Posterior vena cava (tissue), 2 donors: ENCODE data around the gene TRIM38. TPM values are rescaled to one million over a fixed set of nuclear protein-coding genes. Genes with fewer than 3 reads are reported as not detected.
A peak's percentile ranks its signal among the peaks of the same experiment; 100 is the strongest.

ENCODE experiments used
- DNase-seq: peaks from one replicate; pipeline ENCODE4 v3.0.0-alpha.2; 2020; ENCODE audit warnings: low spot score
- intact Hi-C, 2 donors: fragments of 100-400 bp; cut with DNase I; formaldehyde crosslinking; loops; one replicate each; pipeline versions ENCODE4 v1.14.1 to v1.14.2; 2022 to 2023
- total RNA-seq, 2 donors: library from RNA; stranded (reverse); fragmentation: NEBNext Ultra II Directional; extraction: Animal tissue kit (Norgen Biotek cat#: 25700); gene quantifications; one replicate each; pipeline ENCODE4 v1.2.1, GENCODE V29; 2021
- donor health status: DM: yes; HTN: yes; CAD: no.
- donor health status: DM: yes; HTN: yes; CAD: no.

TRIM38 gene
- total RNA-seq, 2 donors from 2014 or later, result 13.7 to 13.8 TPM

DNA sequence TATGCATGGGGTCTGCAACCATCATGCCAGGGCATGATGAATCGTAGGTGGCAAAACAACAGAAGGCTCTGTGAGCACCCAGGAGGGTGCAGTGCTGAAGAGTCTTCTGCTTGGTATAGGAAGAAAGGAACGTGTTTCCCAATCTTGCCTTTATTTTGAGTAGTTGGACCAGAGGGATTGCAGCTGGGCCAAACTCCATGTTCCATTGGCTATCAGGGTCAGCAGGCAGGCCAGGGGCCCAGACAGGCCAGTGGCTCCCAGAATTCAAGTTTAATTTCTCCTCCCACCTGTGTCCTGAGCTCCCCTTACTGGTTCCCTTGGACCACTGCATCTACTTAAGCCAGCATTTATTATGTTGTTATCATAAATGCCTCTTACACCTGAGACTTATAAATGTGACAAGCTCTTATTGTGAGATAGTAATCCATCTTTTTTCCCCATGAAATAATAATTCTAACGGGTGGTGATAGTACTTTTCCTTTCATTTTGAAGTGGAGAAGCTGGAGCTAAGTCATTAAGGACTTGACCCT lies 918 bp upstream of the TRIM38 start:
- intact Hi-C loops, result no loop called here
- no peak for DNase-seq

DNA sequence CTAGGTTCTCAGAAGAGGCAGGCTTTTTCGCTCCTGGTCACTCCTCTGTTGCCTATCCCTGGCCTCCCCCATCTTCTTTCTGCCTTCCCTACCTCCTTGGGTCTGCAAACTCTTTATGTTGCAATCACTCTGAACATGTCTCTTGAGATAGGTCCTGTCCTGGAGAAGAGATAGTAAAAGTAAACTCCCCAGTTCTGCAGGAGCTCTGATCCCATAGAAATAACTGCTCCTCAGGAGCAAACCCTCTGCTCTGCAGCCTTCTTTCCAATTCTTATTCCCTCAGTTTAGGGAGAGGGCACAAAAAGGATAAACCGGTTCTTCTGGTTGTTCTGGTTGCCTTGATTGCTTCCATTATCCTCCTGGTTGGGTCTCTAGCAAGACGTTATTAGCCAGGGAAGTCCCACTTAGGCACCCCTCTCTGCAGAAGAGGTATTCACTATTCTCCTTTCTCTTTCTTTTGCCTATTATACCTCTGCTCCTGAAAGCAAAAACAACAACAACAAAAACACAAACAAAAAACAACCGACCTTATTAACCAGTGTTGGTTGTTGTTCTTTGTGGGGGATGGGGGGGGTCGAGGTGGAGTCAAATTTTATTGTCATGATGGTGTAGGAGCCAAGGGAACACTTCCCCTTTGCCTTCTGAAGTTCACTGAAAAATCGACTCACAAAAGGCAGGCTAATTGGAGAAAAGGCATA lies 973 bp downstream of the TRIM38 start:
- intact Hi-C loops, result no loop called here
- DNase-seq, result no peak

DNA sequence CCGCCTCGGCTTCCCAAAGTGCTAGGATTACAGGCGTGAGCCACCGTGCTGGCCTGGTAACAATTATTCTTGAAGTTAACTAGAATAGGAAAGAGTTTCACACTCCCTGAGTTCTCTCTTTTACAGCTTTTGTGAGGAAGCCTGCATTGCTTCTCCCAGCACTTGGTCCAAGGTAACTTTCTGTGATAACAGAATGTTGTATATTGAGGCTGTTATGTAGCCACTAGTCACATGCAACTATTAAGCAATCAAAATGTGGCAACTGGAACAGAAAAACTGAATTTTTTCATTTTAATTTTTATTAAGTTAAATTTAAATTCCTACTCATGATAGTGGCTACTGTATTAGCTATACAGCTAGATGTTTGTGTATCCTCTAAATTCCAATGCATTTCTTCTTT lies 2.5 kb downstream of the TRIM38 start:
- DNase-seq, result no peak
- intact Hi-C loops, result no loop called here

GRCh38 chr6:25966711-25967110 lies 4.1 kb downstream of the TRIM38 start:
- DNase-seq, result no peak
- intact Hi-C loops, result no loop called here

GRCh38 chr6:25968769-25969168 lies 6.2 kb downstream of the TRIM38 start:
- no peak for DNase-seq
- intact Hi-C loops, result no loop called here

GRCh38 chr6:25971187-25971821 lies 8.7 kb downstream of the TRIM38 start:
- intact Hi-C loops, result no loop called here
- DNase-seq, result no peak

DNA sequence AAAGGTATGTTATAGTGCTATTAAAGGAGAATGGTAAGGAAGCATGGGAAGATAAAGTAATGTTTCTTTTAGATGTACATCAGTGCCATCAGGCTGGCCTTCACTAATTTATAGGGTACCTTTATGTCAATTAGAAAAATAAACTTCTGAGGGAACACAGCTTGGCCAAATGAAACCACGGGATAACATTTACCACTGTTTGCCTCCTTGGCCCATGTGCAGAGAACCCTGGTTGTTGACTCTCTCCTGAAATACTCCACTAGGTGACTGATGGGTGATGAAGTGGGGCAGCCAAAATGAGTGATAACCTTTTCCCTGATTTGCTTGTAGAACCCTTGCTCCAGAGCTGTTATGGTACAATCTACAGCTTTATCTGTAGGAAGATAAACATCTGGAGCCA lies 9.5 kb downstream of the TRIM38 start:
- no peak for DNase-seq
- intact Hi-C loops, result no loop called here

DNA sequence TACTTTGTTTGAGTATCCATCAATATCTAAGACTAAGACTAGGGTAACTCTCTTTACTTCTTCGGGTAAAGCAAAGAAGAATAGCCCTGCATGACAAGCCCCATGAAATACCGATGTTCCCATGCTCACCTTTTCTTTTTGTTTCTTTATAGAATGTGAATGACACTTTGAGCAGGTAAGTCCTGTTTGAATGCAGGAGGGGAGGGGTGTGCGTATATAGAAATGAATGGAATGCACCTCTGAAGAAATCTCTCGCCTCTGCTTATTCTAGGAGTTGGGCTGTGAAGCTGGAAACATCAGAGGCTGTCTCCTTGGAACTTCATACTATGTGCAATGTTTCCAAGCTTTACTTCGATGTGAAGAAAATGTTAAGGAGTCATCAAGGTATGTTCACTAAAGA lies 10.3 kb downstream of the TRIM38 start:
- intact Hi-C loops, result no loop called here

GRCh38 chr6:25973923-25974555 lies 11.4 kb downstream of the TRIM38 start:
- intact Hi-C loops, result no loop called here
- no peak for DNase-seq

More for the DNA sequence above, 10.3 kb downstream of the TRIM38 start:
- DNase-seq, result no peak

GRCh38 chr6:25975923-25976560 lies 13.4 kb downstream of the TRIM38 start:
- DNase-seq, result no peak
- intact Hi-C loops, result no loop called here

GRCh38 chr6:25980935-25981334 lies 18.3 kb downstream of the TRIM38 start:
- no peak for DNase-seq

DNA sequence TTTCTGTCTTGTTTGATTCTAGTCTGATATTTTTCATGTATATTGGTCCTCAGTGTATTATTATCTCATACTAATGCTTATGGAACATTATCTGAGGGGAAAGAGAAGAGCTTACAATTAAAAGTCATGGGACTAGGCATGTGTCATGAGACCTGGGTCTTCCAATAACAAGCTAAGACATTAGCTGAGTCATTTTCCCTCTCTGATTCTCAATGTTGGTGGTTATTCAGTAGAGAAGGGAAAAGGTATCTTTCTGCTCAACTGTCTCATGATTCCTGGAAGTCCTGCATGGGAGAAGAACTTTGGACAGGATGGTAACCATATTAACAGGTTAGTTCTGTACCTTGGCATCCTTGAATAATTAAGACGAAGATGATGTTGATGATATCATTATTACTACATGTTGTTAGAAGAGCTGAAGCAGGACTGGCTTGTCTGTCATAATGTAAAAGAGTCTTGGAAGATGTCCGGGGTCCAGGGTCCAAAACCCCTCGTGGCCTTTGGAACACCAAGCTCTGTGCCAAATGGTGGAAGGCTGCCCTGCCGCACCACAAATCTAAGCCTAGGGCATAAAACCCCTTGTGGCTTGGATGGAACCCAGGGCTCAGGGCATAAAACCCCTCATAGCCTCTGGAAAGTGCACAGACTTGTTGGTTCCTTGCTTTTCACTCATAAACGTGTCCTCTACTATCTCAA lies 19.1 kb downstream of the TRIM38 start:
- intact Hi-C loops, result no loop called here
- no peak for DNase-seq

More at GRCh38 chr6:25980935-25981334, 18.3 kb downstream of the TRIM38 start:
- intact Hi-C loops, result no loop called here

GRCh38 chr6:25984265-25984664 lies 21.7 kb downstream of the TRIM38 start:
- no peak for DNase-seq
- intact Hi-C loops, result no loop called here

- DNase-seq, result no peak
- intact Hi-C loops, result no loop called here
Observed at GRCh38 chr6:25987845-25988244, 25.2 kb downstream of the TRIM38 start.

DNA sequence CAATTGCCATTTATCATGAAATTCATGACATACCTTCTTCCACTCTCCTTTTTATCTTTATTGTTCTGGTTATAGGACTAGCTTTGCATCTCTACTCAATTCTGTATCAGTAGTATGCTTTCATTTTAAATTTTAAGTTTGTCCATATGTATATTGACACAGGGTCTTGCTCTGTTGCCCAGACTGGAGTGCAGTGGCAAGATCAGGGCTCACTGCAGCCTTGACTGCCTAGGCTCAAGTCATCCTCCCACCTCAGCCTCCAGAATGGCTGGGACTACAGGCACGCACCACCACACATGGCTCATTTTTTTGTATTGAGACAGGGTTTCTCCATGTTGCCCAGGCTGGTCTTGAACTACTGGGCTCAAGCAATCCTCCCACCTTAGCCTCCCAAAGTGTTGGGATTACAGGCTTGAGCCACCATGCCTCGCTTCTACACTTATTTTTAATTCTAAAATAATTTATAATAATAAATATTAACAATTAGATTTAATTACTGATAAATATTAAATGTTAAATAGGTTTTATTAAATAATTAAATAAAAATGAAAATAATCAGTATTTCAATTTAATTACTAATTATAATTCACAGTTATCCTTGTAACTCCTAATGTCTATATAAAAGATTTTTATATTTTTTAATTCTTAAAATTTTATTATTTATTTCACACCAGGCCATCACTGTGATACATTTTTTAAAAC lies 27.7 kb downstream of the TRIM38 start:
- intact Hi-C loops, result no loop called here
- DNase-seq, result no peak

GRCh38 chr6:25991785-25992412 lies 29.3 kb downstream of the TRIM38 start:
- peak; percentile 93 for DNase-seq
- intact Hi-C loops, result no loop called here

GRCh38 chr6:25992413-25993340 lies 30.1 kb downstream of the TRIM38 start:
- intact Hi-C loops, result no loop called here
- peak; percentile 99 for DNase-seq
